Muscle of back (tissue), 11 donors: ENCODE measurements around the gene REX1BD. TPM values are rescaled to one million over a fixed set of nuclear protein-coding genes. Genes with fewer than 3 reads are reported as not detected.

ENCODE experiments used
- DNase-seq, 3 donors: peaks; one replicate each; pipeline versions ENCODE4 v3.0.0 to v3.0.0-alpha.2; 2013
- polyA plus RNA-seq, 10 donors: library from polyadenylated mRNA; unstranded; fragments of 120-200 nt; gene quantifications; one replicate each; pipeline ENCODE4 v1.2.1, GENCODE V29; 2013; ENCODE audit not compliant: insufficient read length in 10 of 10

The REX1BD gene
- polyA plus RNA-seq, 10 donors: 17.4 to 43.2 (median 27.6) TPM

GRCh38 chr19:18639706-18640243 lies 51.2 kb downstream of the REX1BD start:
- no peak for DNase-seq

Other genes with a start within 250 kb of the REX1BD start
- gene PGPEP1, start 248.2 kb upstream of the REX1BD start, polyA plus RNA-seq: 10 to 100 TPM in 5 of 10 donors, 1 to 10 TPM in 5; 8.6 to 15.8 (median 10.2) TPM
- 1 to 10 TPM in 3 of 10 donors, under 1 TPM in 7; 0.26 to 1.8 (median 0.84) TPM for gene GDF15, start 202.6 kb upstream of the REX1BD start, polyA plus RNA-seq
- gene LRRC25, start 191.2 kb upstream of the REX1BD start, polyA plus RNA-seq: 1 to 10 TPM; 1.0 to 2.5 (median 1.5) TPM
- gene SSBP4, start 169.4 kb upstream of the REX1BD start, polyA plus RNA-seq: 100 to 1,000 TPM in 3 of 10 donors, 10 to 100 TPM in 7; 65.2 to 124 (median 96.0) TPM
- 100 to 1,000 TPM in 9 of 10 donors, 10 to 100 TPM in 1; 99.2 to 163 (median 127) TPM for gene ISYNA1, start 150.7 kb upstream of the REX1BD start, polyA plus RNA-seq
- 10 to 100 TPM; 12.2 to 17.7 (median 13.2) TPM for gene ELL, start 66.7 kb upstream of the REX1BD start, polyA plus RNA-seq
- 100 to 1,000 TPM in 8 of 10 donors, 10 to 100 TPM in 2; 80.2 to 170 (median 117) TPM for gene FKBP8, start 45.2 kb upstream of the REX1BD start, polyA plus RNA-seq
- 10 to 100 TPM; 53.0 to 83.0 (median 63.7) TPM for gene KXD1, start 30.9 kb upstream of the REX1BD start, polyA plus RNA-seq
- 1,000 to 10,000 TPM in 9 of 10 donors, 100 to 1,000 TPM in 1; 951 to 1,390 (median 1,097) TPM for gene UBA52, start 16.9 kb upstream of the REX1BD start, polyA plus RNA-seq
- 10 to 100 TPM in 6 of 10 donors, 1 to 10 TPM in 4; 3.2 to 29.6 (median 10.3) TPM for gene CRLF1, start 18.0 kb downstream of the REX1BD start, polyA plus RNA-seq
- 10 to 100 TPM in 5 of 10 donors, 1 to 10 TPM in 5; 3.9 to 16.5 (median 10.0) TPM for gene TMEM59L, start 24.1 kb downstream of the REX1BD start, polyA plus RNA-seq
- gene KLHL26, start 48.2 kb downstream of the REX1BD start, polyA plus RNA-seq: 1 to 10 TPM; 3.1 to 4.7 (median 3.6) TPM
- 10 to 100 TPM; 10.5 to 14.4 (median 11.5) TPM for gene CRTC1, start 94.9 kb downstream of the REX1BD start, polyA plus RNA-seq
- 10 to 100 TPM in 6 of 10 donors, 1 to 10 TPM in 2, under 1 TPM in 2; 0.41 to 22.5 (median 10.9) TPM for gene COMP, start 202.5 kb downstream of the REX1BD start, polyA plus RNA-seq
- 10 to 100 TPM; 27.4 to 43.7 (median 35.2) TPM for gene UPF1, start 243.2 kb downstream of the REX1BD start, polyA plus RNA-seq